ENCODE measurements around the gene NFATC2. TPM values are rescaled to one million over a fixed set of nuclear protein-coding genes. Genes with fewer than 3 reads are reported as not detected.
A peak's percentile ranks its signal among the peaks of the same experiment; 100 is the strongest.
"Not testable (repeated sequence)": the region's sequence is repeated elsewhere in the genome, so short reads cannot be mapped to it uniquely, and the experiment has no call there.

Gene NFATC2
- total RNA-seq, 1 experiment from 2014 or later = 0.34 TPM

- no peak for DNase-seq (ENCODE audit: low read depth)
- in situ Hi-C loops (cut with HindIII; ENCODE audit: low pct_unique_long_range_greater_than_20kb, low sequenced_read_pairs) = no loop called here
Measured at GRCh38 chr20:51547951-51548350, 5.4 kb upstream of the NFATC2 start.

GRCh38 chr20:51545515-51545914 is 3.0 kb upstream of the NFATC2 start:
- DNase-seq (ENCODE audit: low read depth) = no peak
- in situ Hi-C loops (cut with HindIII; ENCODE audit: low pct_unique_long_range_greater_than_20kb, low sequenced_read_pairs) = no loop called here

GRCh38 chr20:51543422-51543788 is 886 bp upstream of the NFATC2 start:
- in situ Hi-C loops (cut with HindIII; ENCODE audit: low pct_unique_long_range_greater_than_20kb, low sequenced_read_pairs) = no loop called here
- no peak for DNase-seq (ENCODE audit: low read depth)

- in situ Hi-C loops (cut with HindIII; ENCODE audit: low pct_unique_long_range_greater_than_20kb, low sequenced_read_pairs) = no loop called here
- DNase-seq (ENCODE audit: low read depth) = peak; percentile 25
Measured at GRCh38 chr20:51542033-51542570, 417 bp downstream of the NFATC2 start.

GRCh38 chr20:51541189-51542032 is 1.1 kb downstream of the NFATC2 start:
- in situ Hi-C loops (cut with HindIII; ENCODE audit: low pct_unique_long_range_greater_than_20kb, low sequenced_read_pairs) = no loop called here
- peak; percentile 61 for DNase-seq (ENCODE audit: low read depth)

GRCh38 chr20:51540580-51540979 is 1.9 kb downstream of the NFATC2 start:
- in situ Hi-C loops (cut with HindIII; ENCODE audit: low pct_unique_long_range_greater_than_20kb, low sequenced_read_pairs) = no loop called here

GRCh38 chr20:51540074-51540473 is 2.4 kb downstream of the NFATC2 start:
- in situ Hi-C loops (cut with HindIII; ENCODE audit: low pct_unique_long_range_greater_than_20kb, low sequenced_read_pairs); DNase-seq (ENCODE audit: low read depth): not testable (repeated sequence)

More at GRCh38 chr20:51540580-51540979, 1.9 kb downstream of the NFATC2 start:
- DNase-seq (ENCODE audit: low read depth) = no peak

GRCh38 chr20:51536116-51537069 is 6.1 kb downstream of the NFATC2 start:
- DNase-seq (ENCODE audit: low read depth) = no peak
- in situ Hi-C loops (cut with HindIII; ENCODE audit: low pct_unique_long_range_greater_than_20kb, low sequenced_read_pairs) = no loop called here

- in situ Hi-C loops (cut with HindIII; ENCODE audit: low pct_unique_long_range_greater_than_20kb, low sequenced_read_pairs) = no loop called here
- no peak for DNase-seq (ENCODE audit: low read depth)
Measured at GRCh38 chr20:51535674-51536073, 6.8 kb downstream of the NFATC2 start.

- in situ Hi-C loops (cut with HindIII; ENCODE audit: low pct_unique_long_range_greater_than_20kb, low sequenced_read_pairs) = no loop called here
- no peak for DNase-seq (ENCODE audit: low read depth)
Measured at GRCh38 chr20:51535075-51535386, 7.5 kb downstream of the NFATC2 start.

GRCh38 chr20:51533291-51534172 is 9.0 kb downstream of the NFATC2 start:
- DNase-seq (ENCODE audit: low read depth) = peak; percentile 62
- in situ Hi-C loops (cut with HindIII; ENCODE audit: low pct_unique_long_range_greater_than_20kb, low sequenced_read_pairs) = no loop called here

GRCh38 chr20:51532577-51533191 is 9.8 kb downstream of the NFATC2 start:
- in situ Hi-C loops (cut with HindIII; ENCODE audit: low pct_unique_long_range_greater_than_20kb, low sequenced_read_pairs) = no loop called here
- no peak for DNase-seq (ENCODE audit: low read depth)

- in situ Hi-C loops (cut with HindIII; ENCODE audit: low pct_unique_long_range_greater_than_20kb, low sequenced_read_pairs) = no loop called here
- no peak for DNase-seq (ENCODE audit: low read depth)
Measured at GRCh38 chr20:51531712-51532456, 10.6 kb downstream of the NFATC2 start.

- DNase-seq (ENCODE audit: low read depth) = no peak
Measured at GRCh38 chr20:51531141-51531710, 11.3 kb downstream of the NFATC2 start.

GRCh38 chr20:51529758-51530157 is 12.8 kb downstream of the NFATC2 start:
- no peak for DNase-seq (ENCODE audit: low read depth)
- in situ Hi-C loops (cut with HindIII; ENCODE audit: low pct_unique_long_range_greater_than_20kb, low sequenced_read_pairs) = no loop called here

More at GRCh38 chr20:51531141-51531710, 11.3 kb downstream of the NFATC2 start:
- in situ Hi-C loops (cut with HindIII; ENCODE audit: low pct_unique_long_range_greater_than_20kb, low sequenced_read_pairs) = no loop called here

GRCh38 chr20:51529081-51529681 is 13.3 kb downstream of the NFATC2 start:
- no peak for DNase-seq (ENCODE audit: low read depth)
- in situ Hi-C loops (cut with HindIII; ENCODE audit: low pct_unique_long_range_greater_than_20kb, low sequenced_read_pairs) = no loop called here
